ENCODE data around the gene PNMA6E. TPM values are rescaled to one million over a fixed set of nuclear protein-coding genes. Genes with fewer than 3 reads are reported as not detected.

PNMA6E gene
- total and polyA plus RNA-seq, 9 of the 15 experiments (the other 6 are each of a cell fraction or from before 2014, with no cell fraction given), result 0.03 TPM; not detected in 8

GRCh38 chrX:153381684-153382532 lies 19.2 kb downstream of the PNMA6E start (continued):
- no peak for TF ChIP-seq GTF2F1 (IDR thresholded peaks at IDR 0.05; ENCODE audit: low read depth, low read length)
- no peak for TF ChIP-seq MLX (CRISPR knock-in tag; conservative IDR thresholded peaks at IDR 0.05)
- TF ChIP-seq GABPB2 (CRISPR knock-in tag; conservative IDR thresholded peaks at IDR 0.05), result no peak
- TF ChIP-seq GABPB1 (CRISPR knock-in tag; IDR thresholded peaks at IDR 0.05), result no peak
- no peak for TF ChIP-seq ZSCAN29 (IDR thresholded peaks at IDR 0.05)

- Histone ChIP-seq H3K9ac (ENCODE audit: insufficient read depth in 1 of 2, low read depth in 2 of 2, low read length in 2 of 2) (peak overlapping the region in 1 of 2 experiments; percentile 0; a peak in 1 of 4 replicates), H3K4me2 (ENCODE audit: insufficient read depth, low read length) (peak overlapping the region; percentile 18; the same call in 1 of the 2 replicates), H4K20me1 (replicated peaks; ENCODE audit: control insufficient read depth, insufficient read depth, low read length) (no peaks in the 10 kb centered on the region), H2AFZ (ENCODE audit: low read depth, low read length) (peak overlapping the region; percentile 70; the same call in 1 of the 2 replicates), H3K4me1 (replicated peaks in 1 of 2; ENCODE audit: control insufficient read depth in 2 of 2, insufficient read depth in 2 of 2, low read length in 2 of 2) (peaks cover 33% of the 10 kb centered on the region in 2 experiments), H3K4me3 (no peak overlapping the region), H3K9me1 (ENCODE audit: control insufficient read depth, insufficient read depth, low read length) (no peaks in the 10 kb centered on the region), H3K36me3 (ENCODE audit: control insufficient read depth, insufficient read depth, low read length) (no peaks in the 10 kb centered on the region), H3K27ac (ENCODE audit: extremely low read depth, low read depth, low read length) (peak overlapping the region; percentile 43; the same call in 2 of the 3 replicates), H3K79me2 (ENCODE audit: control insufficient read depth, insufficient read depth, low read length) (no peaks in the 10 kb centered on the region), H3K27me3 (ENCODE audit: control insufficient read depth in 2 of 2, insufficient read depth in 2 of 2, low read length in 2 of 2) (no peaks in the 10 kb centered on the region; a peak in 1 of 5 replicates), H3K9me3 (replicated peaks; ENCODE audit: control insufficient read depth, insufficient read depth, low read depth, low read length) (peaks cover 6% of the 10 kb centered on the region; the same call in 1 of the 2 replicates)
- peak; percentile 19; the same call in 1 of the 3 replicates for ATAC-seq
- peak in 1 of 4 experiments; percentile 15 for DNase-seq (ENCODE audit: extremely low read depth in 1 of 4, low spot score in 3 of 4)
- WGBS (ENCODE audit: insufficient coverage, low coverage, missing lambda C conversion rate), result 55% methylated on average over 5 of the region's 9 CpGs
- POLR2A ChIA-PET, result interaction anchor here (1.5 kb wide), 1 partner anchor 15 kb away, joined by 5 read pairs; no protein-coding TSS in a partner anchor
- no TSS peak for BruUV-seq (replicated peaks)
- no peak for FAIRE-seq
- in situ Hi-C loops (cut with MboI) (no loop called here), intact Hi-C loops (cut with micrococcal nuclease) (loop anchor here (5.0 kb wide), 1 partner anchor 43 kb away; no protein-coding TSS in a partner anchor)
- CTCF ChIA-PET (ENCODE audit: low intra/inter-chr PET ratio), result no interaction called here
- TF ChIP-seq SP1 (CRISPR knock-in tag; IDR thresholded peaks at IDR 0.05) (no peak), CXXC5 (CRISPR knock-in tag; IDR thresholded peaks at IDR 0.05) (0 out of 2 replicates have a peak, but pooled peaks have one; percentile 3)
Observed at GRCh38 chrX:153380691-153381090, 20.5 kb downstream of the PNMA6E start.

Measured in K562 (cell line).